B cell (primary cell): ENCODE results near the gene TSSC4. TPM values are rescaled to one million over a fixed set of nuclear protein-coding genes. Genes with fewer than 3 reads are reported as not detected.

Source experiments
- ATAC-seq: fragments of 200-7000 bp; cut with Tn5 transposase; one replicate; pipeline ENCODE4 v1.10.0; 2021; ENCODE audit warnings: low read depth, mild to moderate bottlenecking, moderate number of reproducible peaks, moderate library complexity
- CTCF ChIA-PET: fragments of 350-600 bp; sonication (Branson Sonifier 250); formaldehyde crosslinking; loops from one replicate; lab custom pipeline; 2021; ENCODE audit warnings: antibody characterized with exemption, inconsistent platforms; lab: Charles Lee
- POLR2A ChIA-PET: fragments of 350-600 bp; sonication (Branson Sonifier 250); formaldehyde crosslinking; loops from one replicate; lab custom pipeline; 2021; ENCODE audit warnings: antibody characterized with exemption; lab: Charles Lee
- DNase-seq: peaks from one replicate; pipeline ENCODE4 v3.0.0; 2013
- H2AFZ ChIP-seq: 2 replicates; pipeline ENCODE4 v1.6.1; 2012; ENCODE audit warnings: mild to moderate bottlenecking, low read depth, low read length; ENCODE audit not compliant: insufficient read depth, poor library complexity, severe bottlenecking
- H3K27ac ChIP-seq, 2 donors: 1 replicate in 1 of 2; 2 replicates in 1 of 2; pipeline ENCODE4 v1.5.1; 2012 to 2013; ENCODE audit warnings: low read length in 2 of 2, mild to moderate bottlenecking in 2 of 2, moderate library complexity in 1 of 2
- H3K27me3 ChIP-seq, 4 experiments: fragments of 200-600 bp in 1 of 4; sonication (generic) in 1 of 4; replicated peaks in 1 of 4; 1 replicate in 2 of 4; 2 replicates in 2 of 4; pipeline versions ENCODE4 v1.6.1 to v1.7.0; 2013 to 2016; ENCODE audit warnings: low read length in 3 of 4, mild to moderate bottlenecking in 2 of 4, mixed read lengths in 1 of 4, moderate library complexity in 1 of 4; ENCODE audit not compliant: insufficient read depth in 4 of 4, control insufficient read depth in 3 of 4; ENCODE audit errors: control extremely low read depth in 1 of 4
- H3K36me3 ChIP-seq, 2 experiments: replicated peaks in 1 of 2; 1 replicate in 1 of 2; 2 replicates in 1 of 2; pipeline versions ENCODE4 v1.6.1 to v1.7.1; 2013; ENCODE audit warnings: low read length in 1 of 2; ENCODE audit not compliant: insufficient read depth in 2 of 2, control insufficient read depth in 1 of 2; ENCODE audit errors: control extremely low read depth in 1 of 2, extremely low read depth in 1 of 2
- H3K4me1 ChIP-seq, 2 donors: fragments of 200-600 bp in 1 of 2; sonication (generic) in 1 of 2; 1 replicate in 1 of 2; 2 replicates in 1 of 2; pipeline versions ENCODE4 v1.5.1 to v1.6.1; 2013 to 2017; ENCODE audit warnings: low read length in 2 of 2; ENCODE audit not compliant: control insufficient read depth in 2 of 2, insufficient read depth in 2 of 2
- H3K4me2 ChIP-seq: replicated peaks from 2 replicates; pipeline ENCODE3; 2012; ENCODE audit warnings: mild to moderate bottlenecking, low read depth, low read length; ENCODE audit not compliant: poor library complexity, severe bottlenecking
- H3K4me3 ChIP-seq, 5 experiments: fragments of 200-600 bp in 1 of 5; sonication (generic) in 1 of 5; 1 replicate in 3 of 5; 2 replicates in 2 of 5; pipeline versions ENCODE4 v1.5.1 to v1.7.0; 2011 to 2016; ENCODE audit warnings: low read length in 4 of 5, mild to moderate bottlenecking in 4 of 5, low read depth in 2 of 5, control low read depth in 1 of 5, moderate library complexity in 1 of 5; ENCODE audit not compliant: insufficient read depth in 1 of 5; ENCODE audit errors: control extremely low read depth in 1 of 5, extremely low read depth in 1 of 5
- H3K79me2 ChIP-seq: fragments of 200-600 bp; sonication (generic); one replicate; pipeline ENCODE4 v1.6.0; 2016; ENCODE audit warnings: low read length; ENCODE audit not compliant: control insufficient read depth, insufficient read depth
- H3K9ac ChIP-seq: fragments of 200-600 bp; sonication (generic); 2 replicates; pipeline ENCODE4 v1.6.1; 2017; ENCODE audit warnings: mild to moderate bottlenecking, low read length, moderate library complexity
- H3K9me3 ChIP-seq, 3 donors: one replicate each; pipeline versions ENCODE4 v1.6.1 to v1.7.1; 2013; ENCODE audit warnings: low read length in 2 of 3; ENCODE audit not compliant: control insufficient read depth in 2 of 3, insufficient read depth in 1 of 3; ENCODE audit errors: control extremely low read depth in 1 of 3
- H4K20me1 ChIP-seq: 2 replicates; pipeline ENCODE4 v1.6.0; 2012; ENCODE audit warnings: mild to moderate bottlenecking, low read length; ENCODE audit not compliant: insufficient read depth, control insufficient read depth, poor library complexity, severe bottlenecking
- H3K27ac Mint-ChIP-seq: one replicate; pipeline ENCODE4 v1.8.0; 2021; ENCODE audit warnings: mixed read lengths
- H3K27me3 Mint-ChIP-seq: one replicate; pipeline ENCODE4 v1.8.0; 2021; ENCODE audit warnings: mixed read lengths
- H3K4me1 Mint-ChIP-seq: one replicate; pipeline ENCODE4 v1.8.0; 2021; ENCODE audit warnings: mixed read lengths
- H3K4me3 Mint-ChIP-seq: one replicate; pipeline ENCODE4 v1.8.0; 2021; ENCODE audit warnings: mixed read lengths
- H3K9me3 Mint-ChIP-seq: one replicate; pipeline ENCODE4 v1.8.0; 2022; ENCODE audit warnings: mixed read lengths; ENCODE audit not compliant: insufficient read depth
- EZH2 ChIP-seq: IDR thresholded peaks from 2 replicates; pipeline ENCODE4 v1.6.1; 2012; ENCODE audit warnings: borderline replicate concordance, low read depth, mild to moderate bottlenecking, moderate library complexity, low read length; ENCODE audit not compliant: insufficient read depth, poor library complexity, severe bottlenecking
- WGBS: methylation state at CpG from one replicate; pipeline ENCODE4 v1.1.5; 2013; ENCODE audit warnings: missing lambda C conversion rate; ENCODE audit not compliant: insufficient coverage; 5-methylcytosine and 5-hydroxymethylcytosine counted together
- intact Hi-C: fragments of 100-400 bp; cut with micrococcal nuclease; formaldehyde crosslinking; loops from one replicate; pipeline ENCODE4 v1.10.0; 2022
- polyA plus RNA-seq: library from polyadenylated mRNA; depleted of rRNA; stranded (reverse); fragments of >200 nt; gene quantifications from 2 replicates; pipeline ENCODE4 v1.2.3, GENCODE V29; 2012
- total RNA-seq, 2 donors: library from RNA; stranded (reverse); fragments of 120-200 nt in 1 of 2; gene quantifications; 1 replicate in 1 of 2; 2 replicates in 1 of 2; pipeline versions ENCODE4 v1.2.3 to v1.2.4, GENCODE V29; 2013 to 2022
- TF ChIP-seq, protein P1 (sequence below): fragments of 200-600 bp; IDR thresholded peaks from one replicate; pipeline ENCODE4 v1.8.0; 2022; ENCODE audit warnings: antibody characterized with exemption, mild to moderate bottlenecking

The TSSC4 gene
- total and polyA plus RNA-seq, 2 donors (not counting 1 experiment from before 2014, with no cell fraction given) = 49.4 to 57.5 TPM

DNA sequence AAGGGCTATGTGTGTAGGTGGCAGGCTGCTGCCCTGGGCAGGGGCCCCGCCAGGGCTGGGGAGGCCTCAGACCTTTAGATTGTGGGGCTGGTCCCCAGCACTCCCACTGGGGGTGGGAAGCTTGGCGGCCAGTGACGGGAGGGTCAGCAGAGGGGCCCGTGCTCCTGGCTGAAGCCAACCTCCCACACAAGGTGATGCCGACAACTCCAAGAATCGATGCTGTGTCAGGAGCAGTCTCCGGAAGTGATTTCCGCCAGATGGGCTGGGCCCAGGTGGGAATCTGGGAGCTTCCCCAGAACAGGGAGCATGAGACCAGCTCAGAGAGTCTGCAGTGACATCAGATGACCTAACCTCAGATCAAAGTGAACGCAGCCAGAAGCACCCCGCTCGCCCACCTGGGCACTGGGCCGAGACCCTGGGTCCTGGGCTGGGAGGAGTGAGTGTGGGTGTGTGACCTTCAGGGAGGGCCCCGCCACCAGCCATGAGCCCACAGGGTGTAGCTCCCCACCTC, 36.0 kb downstream of the TSSC4 start:
- Histone ChIP-seq H3K9ac (no peak overlapping the region), H3K27ac (no peak overlapping the region), H4K20me1 (no peaks in the 10 kb centered on the region), H3K4me3 (no peak overlapping the region), H3K9me3 (peaks cover 0 to 18% (median 0%) of the 10 kb centered on the region in 3 donors), H3K79me2 (no peaks in the 10 kb centered on the region), H2AFZ (no peak overlapping the region), H3K27me3 (peaks cover 0 to 10% (median 1%) of the 10 kb centered on the region in 4 experiments), H3K4me1 (no peaks in the 10 kb centered on the region), H3K4me2 (no peak overlapping the region), H3K36me3 (no peaks in the 10 kb centered on the region)
- Mint-ChIP-seq H3K27ac (no peak overlapping the region), H3K27me3 (peaks cover 3% of the 10 kb centered on the region), H3K9me3 (peaks cover 4% of the 10 kb centered on the region), H3K4me3 (no peak overlapping the region), H3K4me1 (no peaks in the 10 kb centered on the region)
- ATAC-seq = no peak
- 94% methylated on average over 8 of the region's 13 CpGs for WGBS
- TF ChIP-seq, protein P1, sequence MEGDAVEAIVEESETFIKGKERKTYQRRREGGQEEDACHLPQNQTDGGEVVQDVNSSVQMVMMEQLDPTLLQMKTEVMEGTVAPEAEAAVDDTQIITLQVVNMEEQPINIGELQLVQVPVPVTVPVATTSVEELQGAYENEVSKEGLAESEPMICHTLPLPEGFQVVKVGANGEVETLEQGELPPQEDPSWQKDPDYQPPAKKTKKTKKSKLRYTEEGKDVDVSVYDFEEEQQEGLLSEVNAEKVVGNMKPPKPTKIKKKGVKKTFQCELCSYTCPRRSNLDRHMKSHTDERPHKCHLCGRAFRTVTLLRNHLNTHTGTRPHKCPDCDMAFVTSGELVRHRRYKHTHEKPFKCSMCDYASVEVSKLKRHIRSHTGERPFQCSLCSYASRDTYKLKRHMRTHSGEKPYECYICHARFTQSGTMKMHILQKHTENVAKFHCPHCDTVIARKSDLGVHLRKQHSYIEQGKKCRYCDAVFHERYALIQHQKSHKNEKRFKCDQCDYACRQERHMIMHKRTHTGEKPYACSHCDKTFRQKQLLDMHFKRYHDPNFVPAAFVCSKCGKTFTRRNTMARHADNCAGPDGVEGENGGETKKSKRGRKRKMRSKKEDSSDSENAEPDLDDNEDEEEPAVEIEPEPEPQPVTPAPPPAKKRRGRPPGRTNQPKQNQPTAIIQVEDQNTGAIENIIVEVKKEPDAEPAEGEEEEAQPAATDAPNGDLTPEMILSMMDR = no peak
- no peak for TF ChIP-seq EZH2
- intact Hi-C loops = no loop called here
- no peak for DNase-seq
- ChIA-PET POLR2A (no interaction called here), CTCF (interaction anchor here (0.8 to 1.9 kb wide), 3 partner anchors 15 to 97 kb away, joined by 3 to 6 read pairs (median 3); no protein-coding TSS in a partner anchor)

DNA sequence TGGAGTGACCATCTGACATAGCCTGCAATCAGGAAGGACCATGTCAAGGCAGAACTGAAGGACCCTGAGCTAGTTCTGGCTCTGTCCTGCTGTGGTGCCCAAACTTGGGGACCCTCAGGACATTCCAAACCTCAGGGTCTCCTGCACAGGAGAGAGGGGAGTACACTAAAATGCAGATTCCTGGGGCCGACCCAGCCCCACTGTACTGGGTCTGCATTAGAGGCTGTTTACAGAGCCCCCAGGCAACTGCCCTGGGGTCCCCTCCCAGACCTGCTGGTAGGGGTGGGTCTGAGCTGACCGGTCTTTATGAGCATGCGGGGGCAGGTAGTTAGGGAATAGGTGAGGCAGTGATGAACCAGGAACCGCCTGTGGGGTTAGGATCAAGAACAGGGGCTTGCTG, 37.0 kb downstream of the TSSC4 start:
- H3K4me1 Mint-ChIP-seq = no peaks in the 10 kb centered on the region
- TF ChIP-seq, protein P1 = no peak
- TF ChIP-seq EZH2 = no peak
- no peak overlapping the region for H3K27ac Mint-ChIP-seq
- Histone ChIP-seq H3K9ac (no peak overlapping the region), H3K4me2 (no peak overlapping the region), H2AFZ (no peak overlapping the region), H3K4me3 (no peak overlapping the region), H3K9me3 (peaks cover 0 to 18% (median 0%) of the 10 kb centered on the region in 3 donors), H3K27me3 (peaks cover 0 to 10% (median 1%) of the 10 kb centered on the region in 4 experiments), H3K79me2 (no peaks in the 10 kb centered on the region), H3K4me1 (no peaks in the 10 kb centered on the region), H3K36me3 (no peaks in the 10 kb centered on the region), H3K27ac (no peak overlapping the region), H4K20me1 (no peaks in the 10 kb centered on the region)
- no peak overlapping the region for H3K4me3 Mint-ChIP-seq
- peaks cover 4% of the 10 kb centered on the region for H3K9me3 Mint-ChIP-seq
- ChIA-PET CTCF (interaction anchor here (0.9 to 1.9 kb wide), 3 partner anchors 16 to 96 kb away, joined by 3 to 6 read pairs (median 3); no protein-coding TSS in a partner anchor), POLR2A (no interaction called here)
- no peak for ATAC-seq
- 100% methylated on average over 1 of the region's 4 CpGs for WGBS
- intact Hi-C loops = no loop called here
- peaks cover 3% of the 10 kb centered on the region for H3K27me3 Mint-ChIP-seq
- no peak for DNase-seq
